HG03354 (cell line): ENCODE results near the gene GALC.

ENCODE experiments used
- ATAC-seq: cut with Tn5 transposase; IDR thresholded peaks from one replicate; pipeline ENCODE4 v1.9.1; 2021; ENCODE audit warnings: mild to moderate bottlenecking; ENCODE audit not compliant: unreplicated experiment, poor library complexity, severe bottlenecking

GALC gene

GRCh38 chr14:88008039-88008742 is 15.2 kb upstream of the GALC start:
- no peak for ATAC-seq

DNA sequence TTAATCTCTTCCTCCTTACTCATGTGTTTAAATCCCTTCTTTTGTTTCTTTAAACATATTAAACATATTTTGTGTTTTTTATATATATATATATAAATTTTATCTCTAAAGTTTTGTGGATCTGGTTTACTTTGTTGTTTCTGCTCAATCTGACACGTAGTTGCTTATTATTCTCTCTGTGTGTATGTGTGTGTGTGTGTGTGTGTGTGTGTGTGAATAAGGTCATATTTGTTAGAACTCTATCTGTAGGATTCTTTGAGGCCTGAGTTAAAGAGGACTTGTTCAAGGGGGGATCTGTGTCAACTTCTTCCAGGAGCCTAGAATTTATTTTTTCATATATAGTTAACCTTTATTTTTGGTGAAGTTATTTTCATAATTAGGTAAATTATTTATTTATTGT is 14.6 kb upstream of the GALC start:
- no peak for ATAC-seq

GRCh38 chr14:88005978-88006851 is 13.2 kb upstream of the GALC start:
- ATAC-seq = peak; percentile 85

GRCh38 chr14:88005050-88005481 is 12.1 kb upstream of the GALC start, which contains the start of gene GPR65:
Gene GPR65, plus strand, starts transcription at chr14:88005135. Its CDS starts 5,713 bp downstream, at chr14:88010848.
- peak; percentile 81 for ATAC-seq

DNA sequence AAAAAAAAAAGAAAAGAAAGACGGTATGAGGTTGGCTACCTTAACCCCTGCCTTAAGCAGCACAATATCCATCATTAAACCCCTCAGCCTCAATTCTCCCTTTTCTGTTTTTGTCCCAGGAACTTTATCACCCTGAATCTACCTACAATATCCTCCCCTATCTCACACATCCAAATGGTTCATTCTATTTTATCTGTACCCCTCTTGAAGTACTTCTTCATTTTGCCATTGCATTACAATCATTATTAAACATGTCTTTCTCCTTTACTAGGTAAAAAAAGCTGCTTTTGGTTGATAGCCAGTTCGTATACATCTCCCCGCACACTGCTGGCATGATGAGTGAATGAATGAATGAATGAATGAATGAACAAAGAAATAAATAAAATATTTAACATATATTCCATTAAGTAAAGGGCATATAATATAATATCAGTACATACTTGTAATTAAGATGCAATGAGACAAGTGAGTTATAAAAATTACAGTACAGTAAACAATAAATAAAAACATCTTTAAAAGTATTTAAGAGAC is 11.6 kb upstream of the GALC start:
- no peak for ATAC-seq

GRCh38 chr14:88003425-88003824 is 10.4 kb upstream of the GALC start:
- ATAC-seq = no peak

- no peak for ATAC-seq
Measured at GRCh38 chr14:88002421-88003075, 9.6 kb upstream of the GALC start.

DNA sequence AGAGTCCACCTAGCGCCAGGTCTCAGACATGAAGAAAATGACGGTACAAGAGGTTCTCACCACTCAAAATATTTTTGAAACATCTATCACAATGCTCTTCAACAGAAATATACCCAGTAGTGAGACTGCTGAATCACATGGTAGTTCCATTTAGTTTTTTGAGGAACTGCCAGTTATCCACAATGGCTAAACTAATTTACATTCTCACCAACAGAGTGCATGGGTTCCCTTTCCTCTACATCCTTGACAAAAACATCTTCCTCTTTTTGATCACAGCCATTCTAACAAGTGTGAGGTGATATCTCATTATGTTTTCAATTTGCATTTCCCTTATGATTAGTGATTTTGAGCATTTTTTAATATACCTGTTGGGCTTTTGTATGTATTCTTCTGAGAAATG is 6.3 kb upstream of the GALC start:
- no peak for ATAC-seq

DNA sequence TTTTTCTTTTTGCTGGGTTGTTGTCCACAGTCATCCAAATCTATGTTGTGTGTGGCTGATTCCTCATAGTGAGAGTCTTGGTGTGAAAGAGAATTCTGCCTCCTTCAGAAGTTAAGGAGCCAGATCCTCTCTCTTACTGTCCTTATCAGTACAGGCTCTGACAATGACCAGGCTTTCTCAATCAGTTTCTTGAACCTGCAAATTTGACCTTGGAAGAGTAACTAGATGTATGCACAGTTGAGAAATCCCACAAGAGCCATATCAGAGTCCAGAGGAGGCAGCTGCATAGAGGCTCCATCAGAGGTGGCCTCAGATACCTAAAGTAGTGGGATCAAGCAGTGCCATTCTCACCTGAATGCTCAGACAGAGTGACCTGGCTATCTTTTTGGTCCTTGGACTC is 5.5 kb upstream of the GALC start:
- no peak for ATAC-seq

- ATAC-seq = no peak
Measured at GRCh38 chr14:87996291-87996592, 3.3 kb upstream of the GALC start.

- ATAC-seq = no peak
Measured at GRCh38 chr14:87995500-87996290, 2.7 kb upstream of the GALC start.

- ATAC-seq = peak; percentile 35
Measured at GRCh38 chr14:87994974-87995373, 2.0 kb upstream of the GALC start.

DNA sequence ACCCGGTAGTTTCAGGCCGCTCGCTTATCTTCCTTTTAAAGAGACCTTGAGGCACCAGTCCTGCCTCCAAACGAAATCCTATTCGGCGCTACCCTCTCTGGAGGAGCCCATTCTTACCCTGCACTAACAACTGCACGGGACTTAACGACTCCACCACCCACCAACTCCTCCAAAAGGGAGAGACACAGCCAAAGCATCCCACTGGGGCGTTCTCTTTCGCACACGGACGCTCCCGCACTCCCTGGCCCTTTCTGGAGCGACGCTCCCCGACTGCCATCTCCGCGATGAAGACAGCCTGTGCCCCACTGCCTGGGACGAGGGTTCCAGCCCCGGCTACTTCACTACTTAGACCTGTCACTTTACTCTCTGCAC is 650 bp downstream of the GALC start:
- ATAC-seq = no peak

DNA sequence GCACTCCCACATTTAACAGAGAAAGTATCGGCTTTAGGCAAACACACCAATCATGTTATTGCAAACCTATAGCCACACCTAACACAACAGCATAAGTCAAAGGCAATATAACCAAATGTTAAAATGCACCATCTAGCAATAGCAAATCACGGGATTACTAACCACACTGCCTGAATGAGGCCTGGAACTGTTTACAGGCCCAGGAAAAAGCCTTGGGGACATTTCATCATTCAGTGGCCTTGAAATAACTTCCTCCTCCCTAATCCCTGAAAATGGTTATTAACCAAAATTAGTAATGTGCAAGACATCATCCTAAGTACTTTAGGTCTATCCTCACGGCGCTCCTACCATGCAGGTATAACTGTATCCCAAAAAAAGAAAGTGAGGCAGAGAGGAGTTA is 2.3 kb downstream of the GALC start:
- ATAC-seq = no peak

DNA sequence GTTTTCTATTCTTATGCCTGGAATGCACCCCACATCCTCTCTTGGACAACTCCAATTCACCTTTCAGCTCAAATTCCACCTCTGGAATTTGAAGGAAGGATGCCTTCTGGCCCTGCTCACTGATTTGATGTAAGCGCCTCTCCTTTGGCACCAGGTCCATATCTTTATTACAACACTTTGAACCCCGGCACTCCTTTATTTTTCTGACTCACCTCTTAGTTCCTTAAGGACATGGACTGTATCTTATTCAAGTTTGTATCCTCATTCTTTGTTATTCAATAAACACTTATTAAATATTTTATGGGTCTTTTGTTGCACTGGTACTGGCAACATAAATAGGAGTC is 3.1 kb downstream of the GALC start:
- no peak for ATAC-seq

DNA sequence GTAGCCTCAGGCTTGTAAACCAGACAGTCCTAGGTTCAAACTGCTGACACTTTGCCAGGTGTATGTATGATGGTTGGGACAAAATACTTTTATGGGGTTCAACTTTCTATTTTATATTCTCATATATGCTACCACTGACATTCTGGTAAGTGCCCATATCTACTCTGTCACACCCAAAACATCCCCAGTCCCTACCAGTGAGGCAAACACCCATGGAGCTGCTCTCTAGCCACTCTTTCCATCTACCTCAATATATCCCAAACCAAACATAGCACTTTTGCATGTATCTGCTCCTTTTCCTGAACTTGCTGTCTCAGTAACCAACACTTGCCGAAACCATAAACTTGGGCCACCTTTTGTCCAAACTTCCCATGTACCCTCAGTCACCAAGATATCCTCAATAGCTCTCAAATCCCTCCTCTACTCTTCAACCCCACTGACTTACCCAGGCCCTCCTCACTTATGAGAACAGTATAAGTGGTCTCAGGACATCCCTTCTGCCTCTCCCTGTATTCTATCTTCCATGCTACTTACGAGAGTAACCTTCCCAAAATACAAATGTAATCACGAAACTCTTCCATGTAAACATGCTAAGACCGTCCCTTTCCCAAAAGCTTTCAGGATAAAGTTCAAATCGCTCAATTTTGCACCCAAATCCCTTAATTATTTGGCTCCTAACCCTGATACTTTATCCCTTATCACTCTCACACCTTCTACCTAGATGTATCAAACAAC is 3.6 kb downstream of the GALC start:
- no peak for ATAC-seq

GRCh38 chr14:87979689-87980088 is 13.3 kb downstream of the GALC start:
- no peak for ATAC-seq

- ATAC-seq = no peak
Measured at GRCh38 chr14:87975636-87976035, 17.3 kb downstream of the GALC start.

DNA sequence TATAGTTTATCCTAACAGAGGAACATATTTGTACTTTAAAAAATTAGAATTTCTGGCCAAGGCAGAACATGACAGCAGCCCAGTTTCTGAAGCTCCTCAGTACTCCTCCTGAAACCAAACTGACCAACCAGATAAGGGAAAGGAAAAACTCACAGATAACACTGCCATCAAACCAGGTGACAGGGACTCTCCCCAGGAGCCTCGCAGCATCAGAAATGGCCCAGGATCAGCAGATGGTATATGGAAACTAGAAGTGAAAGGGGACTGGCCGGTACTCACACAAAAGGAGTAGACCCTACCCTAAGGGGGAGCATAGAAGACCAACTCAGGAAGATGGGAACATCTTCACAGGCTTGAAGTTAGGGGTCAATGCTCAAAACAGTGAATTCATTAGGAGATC is 22.0 kb downstream of the GALC start:
- peak; percentile 89 for ATAC-seq
